ENCODE data around the gene ORM2. TPM values are rescaled to one million over a fixed set of nuclear protein-coding genes. Genes with fewer than 3 reads are reported as not detected.

Gene ORM2
- total RNA-seq, 1 donor from 2014 or later, result not detected

DNA sequence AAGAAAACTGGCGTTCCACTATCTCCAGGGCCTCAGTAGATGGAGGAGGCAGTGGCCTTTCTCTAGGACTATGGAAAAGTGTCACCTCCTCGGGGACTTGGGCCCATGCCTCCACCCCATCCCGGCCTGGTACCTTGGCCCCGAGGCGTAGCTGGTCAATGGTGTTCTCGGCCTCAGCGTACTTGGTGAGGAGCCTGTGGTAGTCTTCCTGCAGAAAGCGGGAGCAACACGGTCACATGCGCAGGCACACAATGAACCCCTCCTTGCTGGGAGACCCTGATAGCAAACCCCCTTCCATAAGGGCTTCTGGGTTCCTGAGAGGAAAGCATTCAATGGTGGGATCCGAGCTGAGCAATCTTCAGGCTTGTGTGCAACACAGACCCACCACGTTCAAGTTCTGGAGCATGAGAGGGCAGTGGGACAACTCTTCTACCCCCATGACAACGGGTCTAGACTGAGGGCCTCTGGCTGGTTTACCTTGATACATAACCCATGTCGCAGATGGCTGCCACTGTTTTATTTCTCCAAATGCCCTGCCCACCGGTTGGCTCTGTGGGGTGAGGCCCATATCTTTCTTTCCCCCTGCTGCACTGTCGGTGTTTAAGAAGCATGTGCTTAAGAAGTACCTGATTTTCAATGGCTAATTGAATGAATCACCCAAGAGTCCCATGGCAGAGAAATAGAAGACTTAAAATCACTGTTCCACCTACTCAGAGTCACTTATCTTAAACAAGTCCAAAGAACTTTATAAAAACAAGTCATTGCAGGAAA lies 44.5 kb downstream of the ORM2 start:
- TF ChIP-seq, protein P1, sequence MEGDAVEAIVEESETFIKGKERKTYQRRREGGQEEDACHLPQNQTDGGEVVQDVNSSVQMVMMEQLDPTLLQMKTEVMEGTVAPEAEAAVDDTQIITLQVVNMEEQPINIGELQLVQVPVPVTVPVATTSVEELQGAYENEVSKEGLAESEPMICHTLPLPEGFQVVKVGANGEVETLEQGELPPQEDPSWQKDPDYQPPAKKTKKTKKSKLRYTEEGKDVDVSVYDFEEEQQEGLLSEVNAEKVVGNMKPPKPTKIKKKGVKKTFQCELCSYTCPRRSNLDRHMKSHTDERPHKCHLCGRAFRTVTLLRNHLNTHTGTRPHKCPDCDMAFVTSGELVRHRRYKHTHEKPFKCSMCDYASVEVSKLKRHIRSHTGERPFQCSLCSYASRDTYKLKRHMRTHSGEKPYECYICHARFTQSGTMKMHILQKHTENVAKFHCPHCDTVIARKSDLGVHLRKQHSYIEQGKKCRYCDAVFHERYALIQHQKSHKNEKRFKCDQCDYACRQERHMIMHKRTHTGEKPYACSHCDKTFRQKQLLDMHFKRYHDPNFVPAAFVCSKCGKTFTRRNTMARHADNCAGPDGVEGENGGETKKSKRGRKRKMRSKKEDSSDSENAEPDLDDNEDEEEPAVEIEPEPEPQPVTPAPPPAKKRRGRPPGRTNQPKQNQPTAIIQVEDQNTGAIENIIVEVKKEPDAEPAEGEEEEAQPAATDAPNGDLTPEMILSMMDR (IDR thresholded peaks at IDR 0.05; ENCODE audit: insufficient read depth, low read depth, low read length), result no peak
- TF ChIP-seq EZH2 (IDR thresholded peaks at IDR 0.05; ENCODE audit: insufficient read depth, low read length), result no peak
- Histone ChIP-seq H4K20me1 (ENCODE audit: insufficient read depth, low read length) (peaks cover 15% of the 10 kb centered on the region), H3K4me3 (ENCODE audit: insufficient read depth, low read depth, low read length) (no peak overlapping the region), H3K4me1 (ENCODE audit: insufficient read depth, low read length) (peaks cover 4% of the 10 kb centered on the region), H3K79me2 (ENCODE audit: insufficient read depth, low read length) (no peaks in the 10 kb centered on the region), H3K9ac (ENCODE audit: low read length) (no peak overlapping the region), H3K27me3 (ENCODE audit: insufficient read depth, low read length) (no peaks in the 10 kb centered on the region), H3K9me3 (ENCODE audit: insufficient read depth, low read depth, low read length) (no peaks in the 10 kb centered on the region), H3K36me3 (ENCODE audit: insufficient read depth, low read length) (no peaks in the 10 kb centered on the region), H3K27ac (ENCODE audit: low read depth, low read length) (no peak overlapping the region), H2AFZ (ENCODE audit: low read depth, low read length) (no peak overlapping the region), H3K4me2 (ENCODE audit: low read length) (no peak overlapping the region)
- DNase-seq (ENCODE audit: low read depth) (no peak), FAIRE-seq (no peak)
- peaks cover 27% of the 10 kb centered on the region for H3K36me3 Mint-ChIP-seq (ENCODE audit: low read depth, unreplicated experiment)
- H3K4me3 Mint-ChIP-seq (ENCODE audit: unreplicated experiment), result no peak overlapping the region
- H3K27me3 Mint-ChIP-seq (ENCODE audit: low read depth, unreplicated experiment), result no peaks in the 10 kb centered on the region
- H3K27ac Mint-ChIP-seq (ENCODE audit: unreplicated experiment), result no peak overlapping the region
- H3K9me3 Mint-ChIP-seq (ENCODE audit: unreplicated experiment), result peaks cover 1% of the 10 kb centered on the region
- peaks cover 4% of the 10 kb centered on the region for H3K4me1 Mint-ChIP-seq (ENCODE audit: low read depth, unreplicated experiment)

DNA sequence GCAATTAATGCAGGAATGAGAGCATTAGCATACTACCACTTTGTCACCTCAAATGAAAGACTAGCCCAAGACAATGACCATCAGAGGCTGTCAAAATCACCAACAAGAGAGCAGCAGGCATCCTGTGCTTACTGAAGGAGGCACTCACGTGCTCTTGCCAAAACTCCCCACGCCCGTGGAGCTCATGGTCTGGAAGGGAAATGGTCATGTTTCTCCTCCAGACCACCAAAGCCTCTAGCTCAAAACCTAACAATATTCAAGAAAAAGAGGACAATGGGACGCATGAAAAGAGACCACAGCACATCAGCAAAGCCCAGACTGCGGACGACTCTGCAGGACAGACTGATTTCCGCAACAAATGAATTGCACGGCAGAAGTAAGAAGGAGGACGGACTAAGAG lies 45.3 kb downstream of the ORM2 start:
- no peaks in the 10 kb centered on the region for H3K9me3 ChIP-seq (ENCODE audit: insufficient read depth, low read depth, low read length)
- TF ChIP-seq, protein P1 (IDR thresholded peaks at IDR 0.05; ENCODE audit: insufficient read depth, low read depth, low read length), result no peak
- TF ChIP-seq EZH2 (IDR thresholded peaks at IDR 0.05; ENCODE audit: insufficient read depth, low read length), result no peak
- Mint-ChIP-seq H3K4me3 (ENCODE audit: unreplicated experiment) (no peak overlapping the region), H3K27ac (ENCODE audit: unreplicated experiment) (no peak overlapping the region), H3K36me3 (ENCODE audit: low read depth, unreplicated experiment) (peaks cover 27% of the 10 kb centered on the region), H3K27me3 (ENCODE audit: low read depth, unreplicated experiment) (no peaks in the 10 kb centered on the region), H3K9me3 (ENCODE audit: unreplicated experiment) (peaks cover 1% of the 10 kb centered on the region), H3K4me1 (ENCODE audit: low read depth, unreplicated experiment) (peaks cover 4% of the 10 kb centered on the region)
- H4K20me1 ChIP-seq (ENCODE audit: insufficient read depth, low read length), result peaks cover 9% of the 10 kb centered on the region
- H3K36me3 ChIP-seq (ENCODE audit: insufficient read depth, low read length), result no peaks in the 10 kb centered on the region
- no peak overlapping the region for H3K4me3 ChIP-seq (ENCODE audit: insufficient read depth, low read depth, low read length)
- H3K4me1 ChIP-seq (ENCODE audit: insufficient read depth, low read length), result peaks cover 4% of the 10 kb centered on the region
- FAIRE-seq, result peak; percentile 5
- H3K4me2 ChIP-seq (ENCODE audit: low read length), result no peak overlapping the region
- no peak overlapping the region for H2AFZ ChIP-seq (ENCODE audit: low read depth, low read length)
- no peaks in the 10 kb centered on the region for H3K79me2 ChIP-seq (ENCODE audit: insufficient read depth, low read length)
- DNase-seq (ENCODE audit: low read depth), result no peak
- H3K27me3 ChIP-seq (ENCODE audit: insufficient read depth, low read length), result no peaks in the 10 kb centered on the region
- no peak overlapping the region for H3K9ac ChIP-seq (ENCODE audit: low read length)
- H3K27ac ChIP-seq (ENCODE audit: low read depth, low read length), result no peak overlapping the region

All from astrocyte (in vitro differentiated cells and primary cell).